Panc1 (cell line): ENCODE data around the gene SPATA46.

Experiments used
- POLR2AphosphoS5 ChIP-seq: IDR thresholded peaks from 2 replicates; pipeline ENCODE4 v1.6.1; 2012; ENCODE audit warnings: mild to moderate bottlenecking, low read depth, low read length, moderate library complexity
- SIN3A ChIP-seq: IDR thresholded peaks from 2 replicates; pipeline ENCODE4 v1.6.1; 2012; ENCODE audit warnings: low read depth, mild to moderate bottlenecking, low read length, moderate library complexity, borderline replicate concordance; ENCODE audit not compliant: insufficient read depth
- TCF7L2 ChIP-seq: IDR thresholded peaks from 2 replicates; pipeline ENCODE4 v1.6.1; 2011; ENCODE audit warnings: mild to moderate bottlenecking, low read depth, low read length, inconsistent platforms
- TF ChIP-seq, protein P1 (sequence below): fragments of 450-650 bp; IDR thresholded peaks from 2 replicates; pipeline ENCODE4 v1.5.1; 2017; ENCODE audit warnings: mild to moderate bottlenecking
- TF ChIP-seq, protein P2 (sequence below), 2 experiments: IDR thresholded peaks; 2 replicates each; pipeline ENCODE4 v1.6.1; 2011 to 2012; ENCODE audit warnings: low read depth in 2 of 2, control low read depth in 1 of 2, low read length in 1 of 2, mild to moderate bottlenecking in 1 of 2, moderate library complexity in 1 of 2; ENCODE audit not compliant: insufficient read depth in 1 of 2

- TF ChIP-seq, protein P1, sequence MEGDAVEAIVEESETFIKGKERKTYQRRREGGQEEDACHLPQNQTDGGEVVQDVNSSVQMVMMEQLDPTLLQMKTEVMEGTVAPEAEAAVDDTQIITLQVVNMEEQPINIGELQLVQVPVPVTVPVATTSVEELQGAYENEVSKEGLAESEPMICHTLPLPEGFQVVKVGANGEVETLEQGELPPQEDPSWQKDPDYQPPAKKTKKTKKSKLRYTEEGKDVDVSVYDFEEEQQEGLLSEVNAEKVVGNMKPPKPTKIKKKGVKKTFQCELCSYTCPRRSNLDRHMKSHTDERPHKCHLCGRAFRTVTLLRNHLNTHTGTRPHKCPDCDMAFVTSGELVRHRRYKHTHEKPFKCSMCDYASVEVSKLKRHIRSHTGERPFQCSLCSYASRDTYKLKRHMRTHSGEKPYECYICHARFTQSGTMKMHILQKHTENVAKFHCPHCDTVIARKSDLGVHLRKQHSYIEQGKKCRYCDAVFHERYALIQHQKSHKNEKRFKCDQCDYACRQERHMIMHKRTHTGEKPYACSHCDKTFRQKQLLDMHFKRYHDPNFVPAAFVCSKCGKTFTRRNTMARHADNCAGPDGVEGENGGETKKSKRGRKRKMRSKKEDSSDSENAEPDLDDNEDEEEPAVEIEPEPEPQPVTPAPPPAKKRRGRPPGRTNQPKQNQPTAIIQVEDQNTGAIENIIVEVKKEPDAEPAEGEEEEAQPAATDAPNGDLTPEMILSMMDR = no peak
- TF ChIP-seq SIN3A (no peak), TCF7L2 (no peak), POLR2AphosphoS5 (no peak)
- TF ChIP-seq, protein P2, sequence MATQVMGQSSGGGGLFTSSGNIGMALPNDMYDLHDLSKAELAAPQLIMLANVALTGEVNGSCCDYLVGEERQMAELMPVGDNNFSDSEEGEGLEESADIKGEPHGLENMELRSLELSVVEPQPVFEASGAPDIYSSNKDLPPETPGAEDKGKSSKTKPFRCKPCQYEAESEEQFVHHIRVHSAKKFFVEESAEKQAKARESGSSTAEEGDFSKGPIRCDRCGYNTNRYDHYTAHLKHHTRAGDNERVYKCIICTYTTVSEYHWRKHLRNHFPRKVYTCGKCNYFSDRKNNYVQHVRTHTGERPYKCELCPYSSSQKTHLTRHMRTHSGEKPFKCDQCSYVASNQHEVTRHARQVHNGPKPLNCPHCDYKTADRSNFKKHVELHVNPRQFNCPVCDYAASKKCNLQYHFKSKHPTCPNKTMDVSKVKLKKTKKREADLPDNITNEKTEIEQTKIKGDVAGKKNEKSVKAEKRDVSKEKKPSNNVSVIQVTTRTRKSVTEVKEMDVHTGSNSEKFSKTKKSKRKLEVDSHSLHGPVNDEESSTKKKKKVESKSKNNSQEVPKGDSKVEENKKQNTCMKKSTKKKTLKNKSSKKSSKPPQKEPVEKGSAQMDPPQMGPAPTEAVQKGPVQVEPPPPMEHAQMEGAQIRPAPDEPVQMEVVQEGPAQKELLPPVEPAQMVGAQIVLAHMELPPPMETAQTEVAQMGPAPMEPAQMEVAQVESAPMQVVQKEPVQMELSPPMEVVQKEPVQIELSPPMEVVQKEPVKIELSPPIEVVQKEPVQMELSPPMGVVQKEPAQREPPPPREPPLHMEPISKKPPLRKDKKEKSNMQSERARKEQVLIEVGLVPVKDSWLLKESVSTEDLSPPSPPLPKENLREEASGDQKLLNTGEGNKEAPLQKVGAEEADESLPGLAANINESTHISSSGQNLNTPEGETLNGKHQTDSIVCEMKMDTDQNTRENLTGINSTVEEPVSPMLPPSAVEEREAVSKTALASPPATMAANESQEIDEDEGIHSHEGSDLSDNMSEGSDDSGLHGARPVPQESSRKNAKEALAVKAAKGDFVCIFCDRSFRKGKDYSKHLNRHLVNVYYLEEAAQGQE (IDR thresholded peaks at IDR 0.05; ENCODE audit: insufficient read depth in 1 of 2, low read depth in 2 of 2, low read length in 1 of 2) = no peak
These were observed 10.5 kb downstream of the SPATA46 start for GRCh38 chr1:162366149-162366548.
